ENCODE results near the gene FHOD1. TPM values are rescaled to one million over a fixed set of nuclear protein-coding genes. Genes with fewer than 3 reads are reported as not detected.
A peak's percentile ranks its signal among the peaks of the same experiment; 100 is the strongest.

Gene FHOD1
- total RNA-seq, 4 donors from 2014 or later = 13.3 to 64.4 (median 38.8) TPM

GRCh38 chr16:67270931-67271338, 23.7 kb upstream of the FHOD1 start:
- no peaks in the 10 kb centered on the region for H3K36me3 ChIP-seq
- H3K27ac ChIP-seq = no peak overlapping the region
- H3K4me3 ChIP-seq = no peak overlapping the region
- TF ChIP-seq CTCF (IDR thresholded peaks at IDR 0.05) = no peak
- no peak for TF ChIP-seq POLR2A (IDR thresholded peaks at IDR 0.05)
- no peaks in the 10 kb centered on the region for H3K9me3 ChIP-seq
- DNase-seq = peak in 1 of 3 donors; percentile 41
- H3K4me1 ChIP-seq = no peaks in the 10 kb centered on the region
- H3K27me3 ChIP-seq = no peaks in the 10 kb centered on the region

GRCh38 chr16:67269766-67270165, 22.5 kb upstream of the FHOD1 start:
- no peaks in the 10 kb centered on the region for H3K9me3 ChIP-seq
- DNase-seq = no peak
- TF ChIP-seq CTCF (IDR thresholded peaks at IDR 0.05) (no peak), POLR2A (IDR thresholded peaks at IDR 0.05) (no peak)
- no peaks in the 10 kb centered on the region for H3K4me1 ChIP-seq
- no peak overlapping the region for H3K4me3 ChIP-seq
- no peaks in the 10 kb centered on the region for H3K36me3 ChIP-seq
- no peak overlapping the region for H3K27ac ChIP-seq
- no peaks in the 10 kb centered on the region for H3K27me3 ChIP-seq

GRCh38 chr16:67268136-67268579, 20.9 kb upstream of the FHOD1 start:
- Histone ChIP-seq H3K36me3 (no peaks in the 10 kb centered on the region), H3K27me3 (no peaks in the 10 kb centered on the region), H3K27ac (no peak overlapping the region), H3K4me1 (no peaks in the 10 kb centered on the region), H3K4me3 (no peak overlapping the region), H3K9me3 (no peaks in the 10 kb centered on the region)
- TF ChIP-seq CTCF (IDR thresholded peaks at IDR 0.05) (no peak), POLR2A (IDR thresholded peaks at IDR 0.05) (no peak)
- DNase-seq = peak in 2 of 3 donors; percentile 55 to 78

- peak in 1 of 3 donors; percentile 29 for DNase-seq
- Histone ChIP-seq H3K27me3 (no peaks in the 10 kb centered on the region), H3K27ac (no peak overlapping the region), H3K4me1 (no peaks in the 10 kb centered on the region), H3K9me3 (no peaks in the 10 kb centered on the region), H3K4me3 (no peak overlapping the region), H3K36me3 (no peaks in the 10 kb centered on the region)
- TF ChIP-seq CTCF (IDR thresholded peaks at IDR 0.05) (no peak), POLR2A (IDR thresholded peaks at IDR 0.05) (no peak)
Measured at GRCh38 chr16:67265834-67266233, 18.6 kb upstream of the FHOD1 start.

- Histone ChIP-seq H3K27ac (no peak overlapping the region), H3K4me1 (no peaks in the 10 kb centered on the region), H3K27me3 (no peaks in the 10 kb centered on the region), H3K36me3 (no peaks in the 10 kb centered on the region), H3K4me3 (no peak overlapping the region), H3K9me3 (no peaks in the 10 kb centered on the region)
- DNase-seq = no peak
- TF ChIP-seq POLR2A (IDR thresholded peaks at IDR 0.05) (no peak), CTCF (IDR thresholded peaks at IDR 0.05) (no peak)
Measured at GRCh38 chr16:67264866-67265265, 17.6 kb upstream of the FHOD1 start.

GRCh38 chr16:67264277-67264676, 17.0 kb upstream of the FHOD1 start:
- no peaks in the 10 kb centered on the region for H3K4me1 ChIP-seq
- TF ChIP-seq POLR2A (IDR thresholded peaks at IDR 0.05) (no peak), CTCF (IDR thresholded peaks at IDR 0.05) (peak in 1 of 6 experiments; percentile 8)
- no peaks in the 10 kb centered on the region for H3K36me3 ChIP-seq
- DNase-seq = peak in 1 of 3 donors; percentile 30
- no peak overlapping the region for H3K27ac ChIP-seq
- no peaks in the 10 kb centered on the region for H3K27me3 ChIP-seq
- H3K9me3 ChIP-seq = no peaks in the 10 kb centered on the region
- H3K4me3 ChIP-seq = no peak overlapping the region

All from Peyer's patch (tissue), 4 donors.